ENCODE results near the gene SSRP1. TPM values are rescaled to one million over a fixed set of nuclear protein-coding genes. Genes with fewer than 3 reads are reported as not detected.
"Not testable (repeated sequence)": the region's sequence is repeated elsewhere in the genome, so short reads cannot be mapped to it uniquely, and the experiment has no call there.

The SSRP1 gene
- total RNA-seq, 1 donor from 2014 or later, result 110 TPM

- H3K27me3 Mint-ChIP-seq (ENCODE audit: low read depth), result no peaks in the 10 kb centered on the region
- H3K36me3 Mint-ChIP-seq, result peaks cover 58% of the 10 kb centered on the region
- TF ChIP-seq, protein P1, sequence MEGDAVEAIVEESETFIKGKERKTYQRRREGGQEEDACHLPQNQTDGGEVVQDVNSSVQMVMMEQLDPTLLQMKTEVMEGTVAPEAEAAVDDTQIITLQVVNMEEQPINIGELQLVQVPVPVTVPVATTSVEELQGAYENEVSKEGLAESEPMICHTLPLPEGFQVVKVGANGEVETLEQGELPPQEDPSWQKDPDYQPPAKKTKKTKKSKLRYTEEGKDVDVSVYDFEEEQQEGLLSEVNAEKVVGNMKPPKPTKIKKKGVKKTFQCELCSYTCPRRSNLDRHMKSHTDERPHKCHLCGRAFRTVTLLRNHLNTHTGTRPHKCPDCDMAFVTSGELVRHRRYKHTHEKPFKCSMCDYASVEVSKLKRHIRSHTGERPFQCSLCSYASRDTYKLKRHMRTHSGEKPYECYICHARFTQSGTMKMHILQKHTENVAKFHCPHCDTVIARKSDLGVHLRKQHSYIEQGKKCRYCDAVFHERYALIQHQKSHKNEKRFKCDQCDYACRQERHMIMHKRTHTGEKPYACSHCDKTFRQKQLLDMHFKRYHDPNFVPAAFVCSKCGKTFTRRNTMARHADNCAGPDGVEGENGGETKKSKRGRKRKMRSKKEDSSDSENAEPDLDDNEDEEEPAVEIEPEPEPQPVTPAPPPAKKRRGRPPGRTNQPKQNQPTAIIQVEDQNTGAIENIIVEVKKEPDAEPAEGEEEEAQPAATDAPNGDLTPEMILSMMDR (IDR thresholded peaks at IDR 0.05; ENCODE audit: unreplicated experiment), result no peak
- H3K27ac Mint-ChIP-seq, result no peak overlapping the region
- H3K9me3 Mint-ChIP-seq, result peaks cover 18% of the 10 kb centered on the region
- no peak overlapping the region for H3K4me3 Mint-ChIP-seq
- DNase-seq (ENCODE audit: low spot score in 2 of 2, unreplicated experiment in 2 of 2), result no peak
- H3K4me1 Mint-ChIP-seq, result peaks cover 22% of the 10 kb centered on the region
Measured at GRCh38 chr11:57297221-57297620, 38.5 kb downstream of the SSRP1 start.

DNA sequence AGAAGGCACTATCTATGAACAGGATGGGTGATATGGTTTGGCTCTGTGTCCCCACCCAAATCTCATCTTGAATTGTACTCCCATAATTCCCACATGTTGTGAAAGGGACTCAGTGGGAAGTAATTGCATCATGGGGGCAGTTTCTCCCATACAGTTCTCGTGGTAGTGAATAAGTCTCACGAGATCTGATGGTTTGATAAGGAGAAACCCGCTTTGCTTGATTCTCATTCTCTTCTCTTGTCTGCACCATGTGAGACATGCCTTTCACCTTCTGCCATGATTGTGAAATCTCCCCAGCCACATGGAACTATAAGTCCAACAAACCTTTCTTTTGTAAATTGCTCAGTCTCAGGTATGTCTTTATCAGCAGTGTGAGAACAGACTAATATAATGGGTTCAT is 39.5 kb downstream of the SSRP1 start:
- not testable (repeated sequence) for H3K27me3 Mint-ChIP-seq (ENCODE audit: low read depth); DNase-seq (ENCODE audit: low spot score in 2 of 2, unreplicated experiment in 2 of 2); H3K4me3 Mint-ChIP-seq; H3K27ac Mint-ChIP-seq
- H3K36me3 Mint-ChIP-seq, result peaks cover 47% of the 10 kb centered on the region
- H3K4me1 Mint-ChIP-seq, result peaks cover 25% of the 10 kb centered on the region
- peaks cover 18% of the 10 kb centered on the region for H3K9me3 Mint-ChIP-seq

DNA sequence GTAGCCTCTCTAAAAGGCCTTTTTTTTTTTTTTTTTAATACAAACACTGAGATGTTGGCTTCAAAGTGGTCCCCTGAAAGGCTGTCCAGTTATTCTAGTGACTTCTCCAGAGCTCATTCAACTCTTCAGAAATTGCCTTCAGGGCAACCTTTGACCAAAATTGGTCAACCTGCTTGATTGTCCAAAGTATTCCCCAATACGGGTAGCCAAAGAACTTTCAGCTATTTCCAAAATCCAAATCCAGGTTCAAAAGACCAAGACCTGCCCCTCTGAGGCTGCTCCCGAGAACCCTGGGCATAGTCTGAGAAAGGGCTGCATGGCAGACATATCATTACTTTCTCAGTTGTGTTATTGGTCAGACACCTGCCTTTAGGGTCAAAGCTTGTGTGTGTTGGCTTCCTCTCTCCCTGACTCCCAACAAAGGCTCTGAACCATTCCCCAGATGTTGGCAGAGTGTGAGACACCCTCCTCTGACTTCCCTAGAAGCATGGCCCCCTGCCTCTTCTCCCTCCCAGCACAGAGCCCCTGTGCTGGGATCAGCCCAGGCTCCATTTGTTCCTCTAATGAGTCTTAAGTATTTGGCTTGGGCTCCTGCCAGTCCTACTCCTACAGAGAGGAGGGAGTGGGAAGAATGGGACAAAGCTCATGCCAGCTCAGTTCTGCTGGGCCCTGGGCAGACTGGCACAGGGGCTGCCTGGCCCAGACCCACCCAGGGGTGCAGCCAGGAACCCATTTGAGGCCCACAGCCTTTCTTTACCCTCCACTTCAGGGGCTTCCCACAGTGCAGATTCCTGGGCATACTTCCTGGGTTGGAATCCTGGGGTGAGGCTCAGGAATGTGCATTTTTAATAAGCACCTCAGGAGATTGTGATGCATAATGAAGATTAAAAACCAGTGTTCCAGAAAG is 41.2 kb downstream of the SSRP1 start:
- no peaks in the 10 kb centered on the region for H3K27me3 Mint-ChIP-seq (ENCODE audit: low read depth)
- H3K9me3 Mint-ChIP-seq, result peaks cover 16% of the 10 kb centered on the region
- TF ChIP-seq, protein P1 (IDR thresholded peaks at IDR 0.05; ENCODE audit: unreplicated experiment), result no peak
- H3K4me3 Mint-ChIP-seq, result no peak overlapping the region
- peaks cover 30% of the 10 kb centered on the region for H3K36me3 Mint-ChIP-seq
- peak overlapping the region; percentile 99 for H3K27ac Mint-ChIP-seq
- H3K4me1 Mint-ChIP-seq, result peaks cover 37% of the 10 kb centered on the region
- DNase-seq (ENCODE audit: low spot score in 2 of 2, unreplicated experiment in 2 of 2), result peak in 1 of 2 experiments; percentile 45

GRCh38 chr11:57290288-57290687 is 45.4 kb downstream of the SSRP1 start:
- Mint-ChIP-seq H3K4me1 (peaks cover 46% of the 10 kb centered on the region), H3K27ac (no peak overlapping the region), H3K27me3 (ENCODE audit: low read depth) (no peaks in the 10 kb centered on the region)

GRCh38 chr11:57288771-57289579 is 46.7 kb downstream of the SSRP1 start:
- H3K27ac Mint-ChIP-seq, result peak overlapping the region; percentile 27
- no peak overlapping the region for H3K4me3 Mint-ChIP-seq
- peaks cover 3% of the 10 kb centered on the region for H3K9me3 Mint-ChIP-seq
- H3K4me1 Mint-ChIP-seq, result peaks cover 44% of the 10 kb centered on the region
- TF ChIP-seq, protein P1 (IDR thresholded peaks at IDR 0.05; ENCODE audit: unreplicated experiment), result no peak
- no peaks in the 10 kb centered on the region for H3K27me3 Mint-ChIP-seq (ENCODE audit: low read depth)
- no peak for DNase-seq (ENCODE audit: low spot score in 2 of 2, unreplicated experiment in 2 of 2)
- no peaks in the 10 kb centered on the region for H3K36me3 Mint-ChIP-seq

More at GRCh38 chr11:57290288-57290687, 45.4 kb downstream of the SSRP1 start:
- TF ChIP-seq, protein P1 (IDR thresholded peaks at IDR 0.05; ENCODE audit: unreplicated experiment), result no peak
- no peak overlapping the region for H3K4me3 Mint-ChIP-seq
- no peak for DNase-seq (ENCODE audit: low spot score in 2 of 2, unreplicated experiment in 2 of 2)
- peaks cover under 1% of the 10 kb centered on the region for H3K9me3 Mint-ChIP-seq
- H3K36me3 Mint-ChIP-seq, result no peaks in the 10 kb centered on the region

GRCh38 chr11:57287884-57288283 is 47.8 kb downstream of the SSRP1 start:
- TF ChIP-seq, protein P1 (IDR thresholded peaks at IDR 0.05; ENCODE audit: unreplicated experiment), result no peak
- Mint-ChIP-seq H3K27me3 (ENCODE audit: low read depth) (no peaks in the 10 kb centered on the region), H3K27ac (no peak overlapping the region), H3K4me1 (peaks cover 41% of the 10 kb centered on the region), H3K9me3 (peaks cover 3% of the 10 kb centered on the region), H3K4me3 (no peak overlapping the region), H3K36me3 (no peaks in the 10 kb centered on the region)
- no peak for DNase-seq (ENCODE audit: low spot score in 2 of 2, unreplicated experiment in 2 of 2)
